ENCODE results near the gene FSTL3. TPM values are rescaled to one million over a fixed set of nuclear protein-coding genes. Genes with fewer than 3 reads are reported as not detected.

Gene FSTL3
- total RNA-seq, 1 donor from 2014 or later = 13.8 TPM

- Mint-ChIP-seq H3K4me1 (ENCODE audit: low read depth) (peaks cover 2% of the 10 kb centered on the region), H3K27me3 (no peaks in the 10 kb centered on the region), H3K27ac (no peak overlapping the region), H3K36me3 (ENCODE audit: insufficient read depth) (peaks cover 5% of the 10 kb centered on the region), H3K4me3 (ENCODE audit: low read depth) (no peak overlapping the region), H3K9me3 (ENCODE audit: low read depth) (no peaks in the 10 kb centered on the region)
- DNase-seq (ENCODE audit: low spot score, unreplicated experiment) = no peak
- no peak for TF ChIP-seq CTCF (IDR thresholded peaks at IDR 0.05; ENCODE audit: unreplicated experiment)
Measured at GRCh38 chr19:722553-723101, 46.4 kb downstream of the FSTL3 start.

- H3K27me3 Mint-ChIP-seq = no peaks in the 10 kb centered on the region
- H3K36me3 Mint-ChIP-seq (ENCODE audit: insufficient read depth) = peaks cover 5% of the 10 kb centered on the region
- H3K27ac Mint-ChIP-seq = no peak overlapping the region
- no peak overlapping the region for H3K4me3 Mint-ChIP-seq (ENCODE audit: low read depth)
- H3K4me1 Mint-ChIP-seq (ENCODE audit: low read depth) = peaks cover 2% of the 10 kb centered on the region
- no peaks in the 10 kb centered on the region for H3K9me3 Mint-ChIP-seq (ENCODE audit: low read depth)
- no peak for TF ChIP-seq CTCF (IDR thresholded peaks at IDR 0.05; ENCODE audit: unreplicated experiment)
- DNase-seq (ENCODE audit: low spot score, unreplicated experiment) = no peak
Measured at GRCh38 chr19:723247-723646, 47.1 kb downstream of the FSTL3 start.

GRCh38 chr19:723714-724113 lies 47.5 kb downstream of the FSTL3 start:
- no peak for TF ChIP-seq CTCF (IDR thresholded peaks at IDR 0.05; ENCODE audit: unreplicated experiment)
- Mint-ChIP-seq H3K27ac (no peak overlapping the region), H3K4me3 (ENCODE audit: low read depth) (no peak overlapping the region), H3K27me3 (no peaks in the 10 kb centered on the region), H3K9me3 (ENCODE audit: low read depth) (no peaks in the 10 kb centered on the region), H3K36me3 (ENCODE audit: insufficient read depth) (peaks cover 5% of the 10 kb centered on the region), H3K4me1 (ENCODE audit: low read depth) (no peaks in the 10 kb centered on the region)
- no peak for DNase-seq (ENCODE audit: low spot score, unreplicated experiment)

- H3K27me3 Mint-ChIP-seq = no peaks in the 10 kb centered on the region
- no peaks in the 10 kb centered on the region for H3K9me3 Mint-ChIP-seq (ENCODE audit: low read depth)
- H3K27ac Mint-ChIP-seq = no peak overlapping the region
Measured at GRCh38 chr19:725461-726089, 49.4 kb downstream of the FSTL3 start.

More at GRCh38 chr19:725461-726089, 49.4 kb downstream of the FSTL3 start:
- no peak for DNase-seq (ENCODE audit: low spot score, unreplicated experiment)
- peaks cover 7% of the 10 kb centered on the region for H3K36me3 Mint-ChIP-seq (ENCODE audit: insufficient read depth)
- no peak overlapping the region for H3K4me3 Mint-ChIP-seq (ENCODE audit: low read depth)
- no peak for TF ChIP-seq CTCF (IDR thresholded peaks at IDR 0.05; ENCODE audit: unreplicated experiment)
- H3K4me1 Mint-ChIP-seq (ENCODE audit: low read depth) = no peaks in the 10 kb centered on the region
